IMR-90 (cell line): Measurements from ENCODE around the gene C8B. TPM values are rescaled to one million over a fixed set of nuclear protein-coding genes. Genes with fewer than 3 reads are reported as not detected.

Experiments used
- ATAC-seq: fragments of 200-7000 bp; cut with Tn5 transposase; 2 replicates; pipeline ENCODE4 v1.9.1; 2020; ENCODE audit warnings: low read depth, mild to moderate bottlenecking, moderate library complexity
- BruUV-seq: library from RNA; stranded (reverse); fragments of 400-500 nt; replicated peaks from 2 replicates; lab custom pipeline; 2021; lab: Mats Ljungman, UMichigan
- CTCF ChIA-PET: fragments of 300-600 bp; formaldehyde crosslinking; extraction: SDS; loops from one replicate; lab custom pipeline; 2021; ENCODE audit warnings: antibody characterized with exemption; lab: Yijun Ruan, JAX
- POLR2A ChIA-PET: fragments of 300-600 bp; sonication (Branson Sonifier 250); formaldehyde crosslinking; loops from one replicate; lab custom pipeline; 2022; ENCODE audit warnings: antibody characterized with exemption; ENCODE audit not compliant: unreplicated experiment; lab: Charles Lee
- DNase-seq: peaks from one replicate; pipeline ENCODE4 v3.0.0; 2013
- H2AFZ ChIP-seq: replicated peaks from 2 replicates; pipeline ENCODE3; 2013; ENCODE audit warnings: low read length, mild to moderate bottlenecking; ENCODE audit not compliant: poor library complexity
- H2AK5ac ChIP-seq: 2 replicates; pipeline ENCODE4 v1.6.1; 2013; ENCODE audit warnings: low read depth, low read length, inconsistent platforms
- H2AK9ac ChIP-seq: replicated peaks from 2 replicates; pipeline ENCODE3; 2013; ENCODE audit warnings: mild to moderate bottlenecking, low read depth, low read length, moderate library complexity; ENCODE audit not compliant: poor library complexity
- H2BK120ac ChIP-seq: 2 replicates; pipeline ENCODE4 v1.6.1; 2013; ENCODE audit warnings: low read depth, low read length, inconsistent platforms
- H2BK15ac ChIP-seq: 3 replicates; pipeline ENCODE4 v1.6.1; 2013; ENCODE audit warnings: low read depth, low read length, inconsistent platforms
- H2BK20ac ChIP-seq: 2 replicates; pipeline ENCODE4 v1.6.1; 2013; ENCODE audit warnings: low read depth, mild to moderate bottlenecking, inconsistent platforms, low read length, moderate library complexity
- H2BK5ac ChIP-seq: 2 replicates; pipeline ENCODE4 v1.6.1; 2013; ENCODE audit warnings: mild to moderate bottlenecking, low read depth, low read length, inconsistent platforms; ENCODE audit not compliant: poor library complexity, severe bottlenecking
- H3K14ac ChIP-seq: replicated peaks from 2 replicates; pipeline ENCODE4 v1.6.1; 2013; ENCODE audit warnings: low read depth, low read length, inconsistent platforms
- H3K18ac ChIP-seq: 2 replicates; pipeline ENCODE4 v1.6.1; 2013; ENCODE audit warnings: low read depth, low read length, control low read depth
- H3K23ac ChIP-seq: 2 replicates; pipeline ENCODE4 v1.6.1; 2013; ENCODE audit warnings: low read depth, low read length, inconsistent platforms
- H3K27ac ChIP-seq: 2 replicates; pipeline ENCODE4 v1.5.1; 2013; ENCODE audit warnings: mild to moderate bottlenecking, control low read depth, low read length; ENCODE audit not compliant: insufficient read depth
- H3K27me3 ChIP-seq: 2 replicates; pipeline ENCODE4 v1.6.1; 2013; ENCODE audit warnings: low read length; ENCODE audit not compliant: control insufficient read depth, insufficient read depth
- H3K36me3 ChIP-seq: 2 replicates; pipeline ENCODE4 v1.6.1; 2013; ENCODE audit warnings: low read length, mixed read lengths; ENCODE audit not compliant: control insufficient read depth, insufficient read depth
- H3K4ac ChIP-seq: 2 replicates; pipeline ENCODE4 v1.6.1; 2013; ENCODE audit warnings: low read depth, low read length, inconsistent platforms
- H3K4me1 ChIP-seq: 2 replicates; pipeline ENCODE4 v1.6.1; 2013; ENCODE audit warnings: low read length, mixed read lengths; ENCODE audit not compliant: control insufficient read depth, insufficient read depth
- H3K4me2 ChIP-seq: 2 replicates; pipeline ENCODE4 v1.6.1; 2013; ENCODE audit warnings: low read depth, mild to moderate bottlenecking, control low read depth, low read length, moderate library complexity
- H3K4me3 ChIP-seq: 2 replicates; pipeline ENCODE4 v1.5.1; 2013; ENCODE audit warnings: low read depth, mild to moderate bottlenecking, control low read depth, low read length, moderate library complexity; ENCODE audit not compliant: insufficient read depth
- H3K56ac ChIP-seq: 2 replicates; pipeline ENCODE4 v1.6.1; 2013; ENCODE audit warnings: low read length, inconsistent platforms; ENCODE audit not compliant: insufficient read depth; ENCODE audit errors: extremely low read depth
- H3K79me1 ChIP-seq, 2 experiments: 2 replicates each; pipeline ENCODE4 v1.6.1; 2013; ENCODE audit warnings: low read length in 2 of 2, inconsistent platforms in 1 of 2, low read depth in 1 of 2
- H3K9ac ChIP-seq: 2 replicates; pipeline ENCODE4 v1.6.1; 2013; ENCODE audit warnings: low read depth, low read length, control low read depth
- H3K9me1 ChIP-seq: 2 replicates; pipeline ENCODE4 v1.6.1; 2013; ENCODE audit warnings: low read length, inconsistent platforms; ENCODE audit not compliant: insufficient read depth
- H3K9me3 ChIP-seq: 2 replicates; pipeline ENCODE4 v1.6.1; 2013; ENCODE audit warnings: low read length; ENCODE audit not compliant: control insufficient read depth, insufficient read depth
- H4K20me1 ChIP-seq: 2 replicates; pipeline ENCODE4 v1.6.1; 2013; ENCODE audit warnings: low read length, inconsistent platforms; ENCODE audit not compliant: insufficient read depth
- H4K5ac ChIP-seq: 2 replicates; pipeline ENCODE4 v1.6.1; 2013; ENCODE audit warnings: mild to moderate bottlenecking, low read depth, low read length, control low read depth
- H4K8ac ChIP-seq, 2 experiments: 2 replicates each; pipeline ENCODE4 v1.6.1; 2013; ENCODE audit warnings: low read depth in 2 of 2, low read length in 2 of 2, control low read depth in 1 of 2, inconsistent platforms in 1 of 2
- H4K91ac ChIP-seq: 2 replicates; pipeline ENCODE4 v1.6.1; 2013; ENCODE audit warnings: low read depth, low read length, inconsistent platforms; ENCODE audit not compliant: insufficient read depth
- BHLHE40 ChIP-seq: fragments of 150-350 bp; IDR thresholded peaks from 2 replicates; pipeline ENCODE4 v1.6.1; 2016; ENCODE audit warnings: mild to moderate bottlenecking, low read depth, low read length
- CEBPB ChIP-seq: IDR thresholded peaks from 2 replicates; pipeline ENCODE4 v1.6.1; 2012; ENCODE audit warnings: low read depth, low read length, improper control_type of control experiment
- CHD1 ChIP-seq: IDR thresholded peaks from 2 replicates; pipeline ENCODE4 v1.6.1; 2012; ENCODE audit warnings: low read depth, low read length, improper control_type of control experiment
- CTCF ChIP-seq: conservative IDR thresholded peaks from 2 replicates; pipeline ENCODE4 v1.5.1; 2012; ENCODE audit warnings: mild to moderate bottlenecking, low read depth, low read length, improper control_type of control experiment
- ELK1 ChIP-seq: fragments of 150-350 bp; IDR thresholded peaks from 2 replicates; pipeline ENCODE4 v1.6.1; 2016; ENCODE audit warnings: low read depth, mild to moderate bottlenecking, low read length, moderate library complexity, borderline replicate concordance
- FOS ChIP-seq: fragments of 150-350 bp; IDR thresholded peaks from 2 replicates; pipeline ENCODE4 v1.6.1; 2016; ENCODE audit warnings: low read depth, low read length
- MAFK ChIP-seq: IDR thresholded peaks from 2 replicates; pipeline ENCODE4 v1.6.1; 2012; ENCODE audit warnings: low read depth, low read length, improper control_type of control experiment
- MAZ ChIP-seq: IDR thresholded peaks from 2 replicates; pipeline ENCODE4 v1.6.1; 2012; ENCODE audit warnings: low read depth, mild to moderate bottlenecking, low read length, improper control_type of control experiment, moderate library complexity, borderline replicate concordance
- MXI1 ChIP-seq: IDR thresholded peaks from 2 replicates; pipeline ENCODE4 v1.6.1; 2012; ENCODE audit warnings: low read depth, mild to moderate bottlenecking, low read length, moderate library complexity, borderline replicate concordance
- NFE2L2 ChIP-seq: fragments of 150-350 bp; IDR thresholded peaks from 2 replicates; pipeline ENCODE4 v1.6.1; 2016; ENCODE audit warnings: low read depth, mild to moderate bottlenecking, low read length
- POLR2A ChIP-seq: IDR thresholded peaks from 2 replicates; pipeline ENCODE4 v1.6.1; 2012; ENCODE audit warnings: mild to moderate bottlenecking, low read depth, low read length
- RAD21 ChIP-seq: IDR thresholded peaks from 2 replicates; pipeline ENCODE4 v1.6.1; 2012; ENCODE audit warnings: low read length, improper control_type of control experiment
- RCOR1 ChIP-seq: IDR thresholded peaks from 2 replicates; pipeline ENCODE4 v1.6.1; 2012; ENCODE audit warnings: mild to moderate bottlenecking, low read length, improper control_type of control experiment; ENCODE audit not compliant: insufficient replicate concordance
- RFX5 ChIP-seq: IDR thresholded peaks from 2 replicates; pipeline ENCODE4 v1.8.0; 2012; ENCODE audit warnings: low read depth, mild to moderate bottlenecking, low read length, moderate library complexity
- SMC3 ChIP-seq: fragments of 150-350 bp; IDR thresholded peaks from 2 replicates; pipeline ENCODE4 v1.6.1; 2016; ENCODE audit warnings: low read depth, mild to moderate bottlenecking, antibody characterized with exemption, low read length, moderate library complexity
- USF2 ChIP-seq: fragments of 150-350 bp; IDR thresholded peaks from 2 replicates; pipeline ENCODE4 v1.6.1; 2017; ENCODE audit warnings: mild to moderate bottlenecking, antibody characterized with exemption, low read length, low read depth
- WGBS, 2 experiments: methylation state at CpG; one replicate each; pipeline versions ENCODE4 v1.1.5 to v1.1.7; 2013; ENCODE audit warnings: missing lambda C conversion rate in 2 of 2; ENCODE audit not compliant: insufficient read length in 1 of 2; ENCODE audit errors: extremely low coverage in 2 of 2; 5-methylcytosine and 5-hydroxymethylcytosine counted together
- dilution Hi-C: fragments of 300-500 bp; cut with HindIII; formaldehyde crosslinking; loops from one replicate; pipeline ENCODE4 v1.14.3; 2018; ENCODE audit warnings: low sequenced_read_pairs; ENCODE audit not compliant: unreplicated experiment
- in situ Hi-C: fragments of 300-500 bp; cut with MboI; formaldehyde crosslinking; loops from 3 replicates; pipeline ENCODE4 v1.14.3; 2019; ENCODE audit warnings: low sequenced_read_pairs, inconsistent platforms, mixed read lengths
- intact Hi-C: fragments of 100-400 bp; cut with micrococcal nuclease; formaldehyde crosslinking; loops from 2 replicates; pipeline ENCODE4 v1.10.0; 2022
- polyA plus RNA-seq, 3 experiments: library from polyadenylated mRNA; depleted of rRNA; stranded (reverse); fragments of >200 nt; gene quantifications; 2 replicates each; pipeline ENCODE4 v1.2.3, GENCODE V29; 2012; ENCODE audit warnings: low replicate concordance in 1 of 3
- total RNA-seq: library from RNA; depleted of rRNA; stranded (reverse); fragments of >200 nt; gene quantifications from 2 replicates; pipeline ENCODE4 v1.2.3, GENCODE V29; 2012

The C8B gene
- total and polyA plus RNA-seq, 2 of the 4 experiments (the other 2 are of a cell fraction), result not detected

GRCh38 chr1:56923201-56923600 lies 42.6 kb downstream of the C8B start:
- ChIA-PET CTCF (no interaction called here), POLR2A (no interaction called here)
- no peaks in the 10 kb centered on the region for H3K79me1 ChIP-seq
- H3K9me1 ChIP-seq, result no peaks in the 10 kb centered on the region
- H2BK15ac ChIP-seq, result no peak overlapping the region
- H3K36me3 ChIP-seq, result no peaks in the 10 kb centered on the region
- no peak overlapping the region for H3K4ac ChIP-seq
- no peak overlapping the region for H4K91ac ChIP-seq
- H2BK120ac ChIP-seq, result no peak overlapping the region
- H3K14ac ChIP-seq, result no peak overlapping the region
- no peak overlapping the region for H4K8ac ChIP-seq
- intact Hi-C loops, result no loop called here
- no peaks in the 10 kb centered on the region for H3K9me3 ChIP-seq
- dilution Hi-C loops, result no loop called here
- H2AK5ac ChIP-seq, result no peak overlapping the region
- no peak overlapping the region for H3K56ac ChIP-seq
- no peak for ATAC-seq
- no peak overlapping the region for H3K23ac ChIP-seq
- H2AFZ ChIP-seq, result no peak overlapping the region
- DNase-seq, result no peak
- no peak overlapping the region for H2AK9ac ChIP-seq
- in situ Hi-C loops, result no loop called here
- H3K27ac ChIP-seq, result no peak overlapping the region
- H3K9ac ChIP-seq, result no peak overlapping the region
- no peaks in the 10 kb centered on the region for H4K20me1 ChIP-seq
- no peak overlapping the region for H2BK20ac ChIP-seq
- no peak overlapping the region for H3K18ac ChIP-seq
- H2BK5ac ChIP-seq, result no peak overlapping the region
- no peaks in the 10 kb centered on the region; the same call in 1 of the 2 replicates for H3K27me3 ChIP-seq
- TF ChIP-seq RAD21 (no peak), MXI1 (no peak), CEBPB (no peak), FOS (no peak), ELK1 (no peak), BHLHE40 (no peak), USF2 (no peak), RFX5 (no peak), POLR2A (no peak), CTCF (no peak), RCOR1 (no peak), CHD1 (no peak), SMC3 (no peak), MAZ (no peak), MAFK (no peak), NFE2L2 (no peak)
- H3K4me3 ChIP-seq, result no peak overlapping the region
- H3K4me2 ChIP-seq, result no peak overlapping the region
- BruUV-seq, result no TSS peak
- H3K4me1 ChIP-seq, result peaks cover 5% of the 10 kb centered on the region
- H4K5ac ChIP-seq, result no peak overlapping the region
- 0% methylated on average over 1 of the region's 3 CpGs; no CpG with 5 or more reads in 1 of the 2 experiments for WGBS, 2 experiments
